Measurements from ENCODE around the gene SUCLA2.

Gene SUCLA2

DNA sequence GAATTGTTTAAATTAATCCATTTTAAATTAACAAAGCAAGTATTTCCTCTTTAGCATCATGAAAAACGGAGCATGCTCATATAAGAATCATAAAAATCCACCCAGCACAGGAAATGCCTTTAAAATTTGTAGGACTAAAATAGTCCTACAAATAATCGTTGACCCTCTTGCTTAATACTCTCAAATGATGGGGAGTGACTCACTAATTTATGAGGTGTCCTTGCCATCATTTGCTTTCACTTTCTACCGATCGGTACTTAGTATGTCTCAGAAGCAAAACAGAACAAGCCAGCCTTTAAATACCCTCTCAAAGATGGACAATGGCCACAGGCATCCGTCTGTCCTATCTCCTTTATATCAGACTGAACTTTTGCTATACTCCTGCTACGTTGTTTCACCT lies 97.2 kb downstream of the SUCLA2 start:
- DNase-seq (ENCODE audit: low read depth), result no peak

DNA sequence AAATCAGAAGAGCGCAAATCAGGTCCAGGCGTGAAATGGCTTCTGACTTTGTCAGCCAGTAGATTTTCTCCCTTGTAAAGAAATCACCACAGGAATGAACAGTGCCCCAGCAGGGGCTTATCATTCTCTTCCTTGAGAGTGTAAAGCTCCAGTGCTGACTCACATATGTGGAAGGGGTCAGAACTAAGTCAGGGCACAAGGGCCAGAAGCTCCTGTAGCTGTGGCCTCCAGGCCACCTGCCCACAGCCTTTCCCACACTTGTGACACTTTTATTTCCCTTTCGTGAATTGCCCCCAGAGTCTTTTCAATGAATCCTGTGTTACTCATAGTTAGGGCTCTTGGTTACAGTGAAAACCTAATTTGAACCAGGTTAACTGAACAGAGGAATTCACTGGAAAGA lies 99.6 kb downstream of the SUCLA2 start:
- DNase-seq (ENCODE audit: low read depth), result no peak

- no peak for DNase-seq (ENCODE audit: low read depth)
These were observed 103.0 kb downstream of the SUCLA2 start for GRCh38 chr13:47898080-47898479.

DNA sequence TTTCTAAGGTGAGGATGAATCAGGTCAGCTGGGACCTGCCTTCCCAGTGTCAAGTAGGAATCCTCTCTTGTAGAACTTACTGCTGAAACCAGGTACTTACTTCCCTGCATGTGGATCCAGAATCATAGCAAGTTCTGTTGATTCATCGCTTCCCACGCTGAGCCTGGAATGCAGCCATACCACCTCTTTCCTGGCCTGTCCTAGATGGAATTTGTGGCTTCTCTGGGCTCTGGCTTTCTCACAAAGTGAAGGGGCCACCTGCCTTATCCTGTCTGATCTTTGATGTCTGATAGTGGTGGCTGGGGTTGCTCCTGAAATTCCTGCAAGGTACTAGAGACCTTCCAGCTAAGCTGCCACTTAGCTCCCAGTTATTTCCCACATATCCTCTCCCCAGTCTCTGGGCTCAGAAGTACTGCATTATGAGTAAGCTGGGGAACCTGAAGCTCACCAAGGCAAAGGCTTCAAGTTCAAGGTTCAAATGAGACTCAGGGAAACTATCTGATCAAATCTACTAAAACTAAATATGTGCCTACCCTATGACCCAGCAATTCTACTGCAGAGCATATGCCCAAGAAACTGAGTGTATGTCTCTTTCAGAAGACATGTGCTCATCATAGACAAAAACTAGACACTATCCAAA lies 103.5 kb downstream of the SUCLA2 start:
- no peak for DNase-seq (ENCODE audit: low read depth)

GRCh38 chr13:47896546-47896945 lies 104.5 kb downstream of the SUCLA2 start:
- DNase-seq (ENCODE audit: low read depth), result no peak

GRCh38 chr13:47896111-47896510 lies 105.0 kb downstream of the SUCLA2 start:
- no peak for DNase-seq (ENCODE audit: low read depth)

GRCh38 chr13:47893527-47893926 lies 107.5 kb downstream of the SUCLA2 start:
- no peak for DNase-seq (ENCODE audit: low read depth)

All from stimulated activated CD8-positive, alpha-beta memory T cell treated with anti-CD3 and anti-CD28 coated beads, Interleukin-15, amount 100 ng/mL, for 24 hours (primary cell).